ENCODE measurements around the gene CREB5. TPM values are rescaled to one million over a fixed set of nuclear protein-coding genes. Genes with fewer than 3 reads are reported as not detected.

The CREB5 gene
- total RNA-seq, 1 experiment from 2014 or later: 1.3 TPM

DNA sequence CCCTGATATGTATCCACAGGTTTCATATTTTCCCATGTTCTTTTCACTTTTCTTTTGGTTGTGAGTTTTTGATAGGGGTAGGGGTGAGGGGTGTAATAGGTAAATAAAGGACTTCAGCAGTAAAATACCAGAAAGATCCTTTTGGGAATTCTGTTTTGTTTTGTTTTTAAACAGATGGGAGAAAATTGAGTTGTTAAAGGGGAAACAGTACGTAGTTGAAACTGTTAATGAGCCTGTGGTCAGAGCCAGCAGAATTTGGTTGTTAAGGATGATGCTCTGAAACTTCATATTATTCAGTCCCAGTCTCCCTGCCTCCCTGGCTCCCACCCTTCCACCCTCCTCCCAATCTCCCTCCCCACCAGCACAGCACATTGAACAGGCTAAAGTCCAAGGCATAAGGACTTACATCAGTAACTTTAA is 195.9 kb downstream of the CREB5 start:
- ChIA-PET CTCF (no interaction called here), POLR2A (no interaction called here)
- ATAC-seq (no peak), DNase-seq (ENCODE audit: low spot score) (no peak)
- Mint-ChIP-seq H3K27me3 (ENCODE audit: low read depth) (no peaks in the 10 kb centered on the region), H3K4me1 (no peaks in the 10 kb centered on the region), H3K27ac (no peak overlapping the region), H3K36me3 (no peaks in the 10 kb centered on the region), H3K9me3 (no peaks in the 10 kb centered on the region), H3K4me3 (no peak overlapping the region)
- TF ChIP-seq, protein P1, sequence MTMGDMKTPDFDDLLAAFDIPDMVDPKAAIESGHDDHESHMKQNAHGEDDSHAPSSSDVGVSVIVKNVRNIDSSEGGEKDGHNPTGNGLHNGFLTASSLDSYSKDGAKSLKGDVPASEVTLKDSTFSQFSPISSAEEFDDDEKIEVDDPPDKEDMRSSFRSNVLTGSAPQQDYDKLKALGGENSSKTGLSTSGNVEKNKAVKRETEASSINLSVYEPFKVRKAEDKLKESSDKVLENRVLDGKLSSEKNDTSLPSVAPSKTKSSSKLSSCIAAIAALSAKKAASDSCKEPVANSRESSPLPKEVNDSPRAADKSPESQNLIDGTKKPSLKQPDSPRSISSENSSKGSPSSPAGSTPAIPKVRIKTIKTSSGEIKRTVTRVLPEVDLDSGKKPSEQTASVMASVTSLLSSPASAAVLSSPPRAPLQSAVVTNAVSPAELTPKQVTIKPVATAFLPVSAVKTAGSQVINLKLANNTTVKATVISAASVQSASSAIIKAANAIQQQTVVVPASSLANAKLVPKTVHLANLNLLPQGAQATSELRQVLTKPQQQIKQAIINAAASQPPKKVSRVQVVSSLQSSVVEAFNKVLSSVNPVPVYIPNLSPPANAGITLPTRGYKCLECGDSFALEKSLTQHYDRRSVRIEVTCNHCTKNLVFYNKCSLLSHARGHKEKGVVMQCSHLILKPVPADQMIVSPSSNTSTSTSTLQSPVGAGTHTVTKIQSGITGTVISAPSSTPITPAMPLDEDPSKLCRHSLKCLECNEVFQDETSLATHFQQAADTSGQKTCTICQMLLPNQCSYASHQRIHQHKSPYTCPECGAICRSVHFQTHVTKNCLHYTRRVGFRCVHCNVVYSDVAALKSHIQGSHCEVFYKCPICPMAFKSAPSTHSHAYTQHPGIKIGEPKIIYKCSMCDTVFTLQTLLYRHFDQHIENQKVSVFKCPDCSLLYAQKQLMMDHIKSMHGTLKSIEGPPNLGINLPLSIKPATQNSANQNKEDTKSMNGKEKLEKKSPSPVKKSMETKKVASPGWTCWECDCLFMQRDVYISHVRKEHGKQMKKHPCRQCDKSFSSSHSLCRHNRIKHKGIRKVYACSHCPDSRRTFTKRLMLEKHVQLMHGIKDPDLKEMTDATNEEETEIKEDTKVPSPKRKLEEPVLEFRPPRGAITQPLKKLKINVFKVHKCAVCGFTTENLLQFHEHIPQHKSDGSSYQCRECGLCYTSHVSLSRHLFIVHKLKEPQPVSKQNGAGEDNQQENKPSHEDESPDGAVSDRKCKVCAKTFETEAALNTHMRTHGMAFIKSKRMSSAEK (CRISPR knock-in tag; IDR thresholded peaks at IDR 0.05; ENCODE audit: borderline replicate concordance): no peak
- TF ChIP-seq HMGA2 (CRISPR knock-in tag; IDR thresholded peaks at IDR 0.05): no peak
- TF ChIP-seq TCF7 (CRISPR knock-in tag; IDR thresholded peaks at IDR 0.05; ENCODE audit: low read depth): no peak
- no peak for TF ChIP-seq RORB (CRISPR knock-in tag; IDR thresholded peaks at IDR 0.05)
- no peak for TF ChIP-seq ELF4 (CRISPR knock-in tag; IDR thresholded peaks at IDR 0.05; ENCODE audit: low read depth)
- no peak for TF ChIP-seq ZNF512 (CRISPR knock-in tag; IDR thresholded peaks at IDR 0.05; ENCODE audit: borderline replicate concordance)
- TF ChIP-seq CBFB (CRISPR knock-in tag; IDR thresholded peaks at IDR 0.05; ENCODE audit: low read depth): no peak
- no peak for TF ChIP-seq SMAD3 (CRISPR knock-in tag; IDR thresholded peaks at IDR 0.05; ENCODE audit: borderline replicate concordance)
- no peak for TF ChIP-seq PRRX2 (CRISPR knock-in tag; IDR thresholded peaks at IDR 0.05)
- no peak for TF ChIP-seq IRF2 (CRISPR knock-in tag; IDR thresholded peaks at IDR 0.05; ENCODE audit: borderline replicate concordance, low read depth)

- Mint-ChIP-seq H3K4me1 (no peaks in the 10 kb centered on the region), H3K36me3 (no peaks in the 10 kb centered on the region), H3K9me3 (no peaks in the 10 kb centered on the region), H3K27ac (no peak overlapping the region), H3K4me3 (no peak overlapping the region), H3K27me3 (ENCODE audit: low read depth) (no peaks in the 10 kb centered on the region)
- DNase-seq (ENCODE audit: low spot score) (no peak), ATAC-seq (no peak)
- POLR2A ChIA-PET: no interaction called here
- CTCF ChIA-PET: no interaction called here
- TF ChIP-seq ZBTB21 (CRISPR knock-in tag; IDR thresholded peaks at IDR 0.05; ENCODE audit: borderline replicate concordance): no peak
- TF ChIP-seq ZNF416 (CRISPR knock-in tag; IDR thresholded peaks at IDR 0.05): no peak
- TF ChIP-seq RELA (CRISPR knock-in tag; IDR thresholded peaks at IDR 0.05; ENCODE audit: borderline replicate concordance): no peak
- no peak for TF ChIP-seq SOX15 (CRISPR knock-in tag; IDR thresholded peaks at IDR 0.05)
- TF ChIP-seq MXD4 (CRISPR knock-in tag; IDR thresholded peaks at IDR 0.05; ENCODE audit: borderline replicate concordance): no peak
- TF ChIP-seq ZNF396 (CRISPR knock-in tag; IDR thresholded peaks at IDR 0.05; ENCODE audit: borderline replicate concordance): no peak
- TF ChIP-seq IRF2 (CRISPR knock-in tag; IDR thresholded peaks at IDR 0.05; ENCODE audit: borderline replicate concordance, low read depth): no peak
- no peak for TF ChIP-seq ZNF263 (CRISPR knock-in tag; IDR thresholded peaks at IDR 0.05; ENCODE audit: low read depth)
- no peak for TF ChIP-seq CBFB (CRISPR knock-in tag; IDR thresholded peaks at IDR 0.05; ENCODE audit: low read depth)
Measured at GRCh38 chr7:28608731-28609130, 196.4 kb downstream of the CREB5 start.

DNA sequence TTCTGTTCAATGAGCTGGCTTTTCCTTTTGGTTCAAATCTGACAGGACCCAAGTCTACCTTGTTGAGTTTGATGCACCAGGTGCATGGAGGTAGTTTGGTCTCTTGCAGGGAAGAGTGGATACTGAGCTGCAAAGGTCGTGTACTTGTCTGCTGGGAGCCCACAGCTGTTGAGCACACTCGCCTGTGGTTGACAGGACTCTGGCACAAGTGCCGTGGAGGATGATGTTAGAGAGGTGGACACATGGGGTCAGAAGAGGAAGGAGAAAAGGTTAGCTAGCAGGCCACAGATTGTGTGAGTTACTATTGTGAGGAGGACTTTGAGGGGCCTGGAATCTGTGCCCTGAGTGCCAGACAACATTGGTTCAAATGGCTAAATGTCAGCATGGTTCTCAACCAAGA is 197.3 kb downstream of the CREB5 start:
- POLR2A ChIA-PET: no interaction called here
- no peaks in the 10 kb centered on the region for H3K9me3 Mint-ChIP-seq
- CTCF ChIA-PET: interaction anchor here (1.0 kb wide), 1 partner anchor 18 kb away, joined by 3 read pairs; no protein-coding TSS in a partner anchor
- H3K36me3 Mint-ChIP-seq: no peaks in the 10 kb centered on the region
- no peak overlapping the region for H3K27ac Mint-ChIP-seq
- no peak overlapping the region for H3K4me3 Mint-ChIP-seq
- no peaks in the 10 kb centered on the region for H3K27me3 Mint-ChIP-seq (ENCODE audit: low read depth)
- ATAC-seq: no peak
- DNase-seq (ENCODE audit: low spot score): no peak
- no peaks in the 10 kb centered on the region for H3K4me1 Mint-ChIP-seq
- TF ChIP-seq IRF2 (CRISPR knock-in tag; IDR thresholded peaks at IDR 0.05; ENCODE audit: borderline replicate concordance, low read depth) (no peak), ZNF396 (CRISPR knock-in tag; IDR thresholded peaks at IDR 0.05; ENCODE audit: borderline replicate concordance) (no peak), RORB (CRISPR knock-in tag; IDR thresholded peaks at IDR 0.05) (no peak), NR2C2 (CRISPR knock-in tag; IDR thresholded peaks at IDR 0.05) (no peak), JAZF1 (CRISPR knock-in tag; IDR thresholded peaks at IDR 0.05) (no peak), FOXK1 (CRISPR knock-in tag; IDR thresholded peaks at IDR 0.05) (no peak), ATF1 (CRISPR knock-in tag; IDR thresholded peaks at IDR 0.05) (no peak), SOX15 (CRISPR knock-in tag; IDR thresholded peaks at IDR 0.05) (no peak), ZNF416 (CRISPR knock-in tag; IDR thresholded peaks at IDR 0.05) (no peak)
- TF ChIP-seq, protein P2, sequence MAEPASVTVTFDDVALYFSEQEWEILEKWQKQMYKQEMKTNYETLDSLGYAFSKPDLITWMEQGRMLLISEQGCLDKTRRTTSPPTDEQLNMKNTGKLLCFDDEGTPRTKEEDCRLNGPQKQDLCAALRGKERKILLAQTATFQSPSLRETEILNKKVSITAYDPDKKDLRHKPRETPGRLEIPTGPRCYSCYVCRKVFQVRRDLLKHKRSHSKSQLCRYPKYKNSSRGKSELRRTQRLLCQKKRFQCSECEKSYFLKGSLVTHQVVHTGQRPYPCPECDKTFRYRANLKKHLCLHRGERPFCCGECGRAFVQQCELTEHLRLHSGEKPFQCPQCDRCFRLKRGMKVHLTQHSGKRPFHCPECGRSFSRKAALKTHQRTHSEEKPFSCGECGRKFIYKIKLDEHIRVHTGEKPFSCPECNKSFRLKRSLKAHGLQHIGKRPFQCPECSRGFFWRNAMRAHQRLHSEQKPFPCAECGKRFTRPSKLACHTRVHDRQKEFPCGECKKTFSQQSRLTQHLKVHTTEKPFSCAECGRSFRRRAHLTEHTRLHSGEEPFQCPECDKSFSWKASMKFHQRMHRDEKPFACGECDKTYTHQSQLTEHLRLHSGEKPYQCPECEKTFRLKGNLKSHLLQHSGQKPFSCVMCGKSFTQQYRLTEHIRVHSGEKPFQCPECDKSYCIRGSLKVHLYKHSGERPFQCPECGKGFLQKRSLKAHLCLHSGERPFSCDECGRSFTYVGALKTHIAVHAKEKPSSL (CRISPR knock-in tag; conservative IDR thresholded peaks at IDR 0.05): no peak
- TF ChIP-seq, protein P3, sequence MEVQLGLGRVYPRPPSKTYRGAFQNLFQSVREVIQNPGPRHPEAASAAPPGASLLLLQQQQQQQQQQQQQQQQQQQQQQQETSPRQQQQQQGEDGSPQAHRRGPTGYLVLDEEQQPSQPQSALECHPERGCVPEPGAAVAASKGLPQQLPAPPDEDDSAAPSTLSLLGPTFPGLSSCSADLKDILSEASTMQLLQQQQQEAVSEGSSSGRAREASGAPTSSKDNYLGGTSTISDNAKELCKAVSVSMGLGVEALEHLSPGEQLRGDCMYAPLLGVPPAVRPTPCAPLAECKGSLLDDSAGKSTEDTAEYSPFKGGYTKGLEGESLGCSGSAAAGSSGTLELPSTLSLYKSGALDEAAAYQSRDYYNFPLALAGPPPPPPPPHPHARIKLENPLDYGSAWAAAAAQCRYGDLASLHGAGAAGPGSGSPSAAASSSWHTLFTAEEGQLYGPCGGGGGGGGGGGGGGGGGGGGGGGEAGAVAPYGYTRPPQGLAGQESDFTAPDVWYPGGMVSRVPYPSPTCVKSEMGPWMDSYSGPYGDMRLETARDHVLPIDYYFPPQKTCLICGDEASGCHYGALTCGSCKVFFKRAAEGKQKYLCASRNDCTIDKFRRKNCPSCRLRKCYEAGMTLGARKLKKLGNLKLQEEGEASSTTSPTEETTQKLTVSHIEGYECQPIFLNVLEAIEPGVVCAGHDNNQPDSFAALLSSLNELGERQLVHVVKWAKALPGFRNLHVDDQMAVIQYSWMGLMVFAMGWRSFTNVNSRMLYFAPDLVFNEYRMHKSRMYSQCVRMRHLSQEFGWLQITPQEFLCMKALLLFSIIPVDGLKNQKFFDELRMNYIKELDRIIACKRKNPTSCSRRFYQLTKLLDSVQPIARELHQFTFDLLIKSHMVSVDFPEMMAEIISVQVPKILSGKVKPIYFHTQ (CRISPR knock-in tag; IDR thresholded peaks at IDR 0.05): no peak
